ENCODE results near the gene PDE6G.

PDE6G gene

DNA sequence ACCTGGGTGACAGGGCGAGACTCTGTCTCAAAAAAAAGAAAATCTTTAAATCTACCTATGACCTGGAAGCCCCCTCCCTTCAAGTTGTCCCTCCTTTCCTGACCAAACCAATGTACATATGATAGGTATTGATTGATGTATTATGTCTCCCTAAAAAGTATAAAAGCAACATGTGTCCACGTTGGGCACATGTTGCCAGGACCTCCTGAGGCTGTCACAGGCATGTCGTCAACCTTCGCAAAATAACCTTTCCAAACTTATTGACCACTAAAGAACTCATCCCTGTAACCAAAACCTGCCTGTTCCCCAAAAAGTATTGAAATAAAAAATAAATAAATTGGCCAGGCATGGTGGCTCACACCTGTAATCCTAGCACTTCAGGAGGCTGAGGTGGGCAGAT, 5.7 kb upstream of the PDE6G start:
- DNase-seq (ENCODE audit: low spot score), result no peak

DNA sequence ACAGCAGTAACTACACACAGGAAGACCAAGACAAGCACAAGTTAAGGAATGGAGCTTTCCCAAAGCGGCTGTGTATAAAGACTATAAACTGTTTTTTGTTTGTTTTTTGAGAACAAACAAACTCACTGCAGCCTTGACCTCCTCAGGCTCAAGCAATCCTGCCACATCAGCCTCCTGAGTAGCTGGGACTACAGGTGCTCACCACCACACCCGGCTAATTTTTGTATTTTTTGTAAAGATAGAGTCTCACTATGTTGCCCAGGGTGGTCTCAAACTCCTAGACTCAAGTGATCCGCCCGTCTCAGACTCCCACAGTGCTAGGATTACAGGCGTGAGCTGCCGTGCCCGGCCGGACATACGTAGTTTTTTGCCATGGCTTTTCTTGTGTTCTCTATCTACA, 4.1 kb upstream of the PDE6G start:
- no peak for DNase-seq (ENCODE audit: low spot score)

DNA sequence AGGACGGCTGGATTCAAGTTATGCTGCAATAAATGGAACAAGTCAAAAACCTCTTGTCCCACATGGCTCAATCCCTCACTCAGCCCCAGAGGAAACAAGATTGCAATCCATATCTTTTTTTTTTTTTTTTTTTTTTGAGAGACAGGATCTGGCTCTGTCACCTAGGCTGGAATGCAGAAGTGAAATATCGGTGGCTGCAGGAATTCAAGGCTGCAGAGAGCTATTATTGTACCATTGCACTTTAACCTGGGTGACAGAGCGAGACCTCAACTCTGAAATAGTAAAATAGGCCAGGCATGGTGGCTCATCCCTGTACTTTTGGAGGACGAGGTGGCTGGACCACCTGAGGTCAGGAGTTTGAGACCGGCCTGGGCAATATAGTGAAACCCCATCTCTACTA, 2.7 kb upstream of the PDE6G start:
- DNase-seq (ENCODE audit: low spot score), result no peak

DNA sequence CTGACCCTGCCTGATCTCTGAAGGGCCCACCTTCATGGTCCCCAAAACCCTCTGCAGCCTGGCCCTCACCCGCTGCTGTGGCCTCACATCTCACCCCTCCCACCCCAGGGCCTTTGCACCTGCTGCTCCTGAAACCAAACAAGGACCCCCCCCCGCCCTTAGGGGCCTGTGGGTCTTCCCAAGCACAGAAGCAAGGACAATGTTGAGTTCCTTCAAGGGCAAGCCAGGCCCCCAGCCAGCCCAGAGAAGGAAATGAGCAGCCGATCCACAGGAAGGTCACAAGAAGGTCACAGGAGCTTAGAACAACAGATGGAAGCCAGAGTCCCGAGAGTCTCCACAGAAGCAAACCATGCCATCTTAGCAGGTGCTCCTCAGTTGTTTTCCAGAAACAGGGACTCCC, 493 bp upstream of the PDE6G start:
- no peak for DNase-seq (ENCODE audit: low spot score)

DNA sequence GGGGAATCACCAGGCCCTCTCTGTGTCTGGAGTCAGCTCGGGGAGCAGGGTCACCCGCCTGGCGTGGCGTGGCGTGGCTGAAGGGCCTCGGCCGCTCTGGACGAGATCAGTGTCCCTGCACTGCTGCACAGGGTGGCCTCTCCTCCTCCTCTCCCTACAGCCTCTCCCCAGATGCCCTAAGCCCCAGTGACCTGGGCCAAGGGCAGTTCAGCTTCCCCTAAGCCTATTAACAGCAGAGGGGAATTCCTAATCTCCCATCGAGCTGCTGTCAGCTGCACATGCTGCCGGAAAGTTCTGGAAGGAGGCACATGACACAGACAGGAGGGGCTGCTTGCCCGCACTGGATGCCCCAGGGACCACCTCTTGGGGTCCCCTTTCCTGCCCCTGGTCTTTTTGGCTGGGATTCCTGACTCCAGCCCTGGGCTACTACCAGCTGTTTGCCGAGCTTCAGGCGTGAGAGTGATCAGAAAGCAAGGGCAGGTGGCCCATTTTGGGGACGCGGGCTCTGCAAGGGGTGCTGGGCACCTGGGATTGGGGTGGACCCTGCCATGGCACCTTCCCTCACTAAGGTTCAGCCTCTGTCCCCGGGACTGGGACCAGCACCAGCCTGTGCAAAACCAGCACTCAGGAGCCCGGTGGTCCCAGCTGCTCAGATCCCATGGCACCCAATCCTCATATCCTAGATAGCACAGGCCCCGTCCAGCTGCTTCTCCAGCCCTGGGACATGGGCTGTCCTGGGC, 794 bp downstream of the PDE6G start:
- no peak for DNase-seq (ENCODE audit: low spot score)

DNA sequence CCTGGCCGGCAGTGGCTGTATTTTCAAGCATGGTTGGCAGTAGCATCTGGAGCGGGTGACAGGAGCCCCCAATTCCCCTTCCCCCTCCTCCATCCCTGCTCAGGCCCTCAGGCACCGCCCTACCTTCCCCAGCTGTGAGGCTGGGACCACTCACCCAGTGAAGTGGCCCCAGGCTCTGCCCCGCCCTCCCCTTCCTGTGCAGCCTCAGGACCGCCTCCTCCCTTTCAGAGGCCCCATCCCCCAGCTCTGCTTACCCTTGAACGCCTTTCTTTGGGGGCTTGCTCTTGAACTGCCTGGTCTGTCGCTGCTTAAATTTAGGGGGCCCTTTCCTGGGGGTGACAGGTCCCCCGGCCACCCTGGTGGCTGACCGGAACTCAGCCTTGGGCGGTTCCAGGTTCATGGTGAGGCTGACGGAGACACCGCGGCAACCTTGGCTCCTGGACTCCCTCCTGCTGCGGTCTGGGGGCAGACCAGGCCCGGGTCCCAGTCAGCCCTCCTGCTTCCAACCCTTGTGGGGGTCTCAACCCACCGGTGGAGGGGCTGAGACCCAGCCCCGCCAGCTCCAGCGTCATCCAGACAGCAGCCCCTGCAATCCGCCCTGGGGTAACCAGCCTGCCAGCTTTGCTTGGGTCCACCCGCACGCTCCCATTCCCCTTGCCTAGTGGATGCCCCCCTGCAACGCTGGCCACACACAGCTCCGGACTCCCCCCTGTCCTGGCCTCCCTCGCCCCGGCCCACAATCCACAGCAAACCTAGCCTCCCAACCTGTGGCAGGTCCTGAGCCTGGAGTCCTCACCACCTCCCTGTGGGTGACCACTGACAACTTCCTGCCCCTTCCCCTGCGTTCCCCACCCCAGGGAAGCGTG, 3.2 kb downstream of the PDE6G start:
- no peak for DNase-seq (ENCODE audit: low spot score)

DNA sequence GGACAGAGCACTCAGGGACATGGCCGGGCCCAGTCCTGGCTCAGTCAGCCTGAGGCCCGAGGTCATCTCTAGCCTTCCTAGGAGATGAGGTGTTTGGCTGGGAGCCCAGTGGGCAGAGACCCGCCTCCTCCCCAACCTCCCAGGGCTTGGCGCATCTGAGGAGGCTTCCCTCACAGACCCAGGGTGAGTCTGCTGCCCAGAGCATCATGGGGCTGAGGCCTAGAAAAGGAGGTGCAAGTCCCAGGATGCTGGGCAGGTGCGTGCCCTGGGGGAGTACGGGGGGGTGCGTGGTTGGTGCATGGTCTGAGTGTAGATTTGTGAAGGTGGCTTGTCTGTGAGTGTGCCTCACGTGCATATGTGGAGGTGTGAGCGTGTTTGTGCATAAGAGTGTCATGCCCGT, 4.7 kb downstream of the PDE6G start:
- DNase-seq (ENCODE audit: low spot score), result no peak

DNA sequence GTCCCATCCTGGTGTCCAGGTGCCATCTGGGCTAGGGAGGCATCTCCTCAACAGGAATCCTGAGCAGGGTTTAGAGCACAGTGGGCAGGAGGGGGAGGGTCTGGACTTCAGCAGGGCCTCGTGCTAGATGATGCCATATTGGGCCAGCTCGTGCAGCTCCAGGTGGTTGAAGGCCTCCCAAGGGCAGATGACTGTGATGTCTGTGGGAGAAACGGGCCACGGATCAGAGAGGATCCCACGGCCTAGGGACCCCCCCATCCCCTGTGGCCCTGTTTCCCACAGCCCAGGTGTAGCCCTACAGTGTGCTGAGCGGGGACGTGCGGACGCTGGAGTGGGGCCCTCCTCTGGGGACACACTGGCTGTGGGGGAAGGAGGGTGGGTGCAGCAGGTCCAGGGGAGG, 5.4 kb downstream of the PDE6G start:
- DNase-seq (ENCODE audit: low spot score), result no peak

DNA sequence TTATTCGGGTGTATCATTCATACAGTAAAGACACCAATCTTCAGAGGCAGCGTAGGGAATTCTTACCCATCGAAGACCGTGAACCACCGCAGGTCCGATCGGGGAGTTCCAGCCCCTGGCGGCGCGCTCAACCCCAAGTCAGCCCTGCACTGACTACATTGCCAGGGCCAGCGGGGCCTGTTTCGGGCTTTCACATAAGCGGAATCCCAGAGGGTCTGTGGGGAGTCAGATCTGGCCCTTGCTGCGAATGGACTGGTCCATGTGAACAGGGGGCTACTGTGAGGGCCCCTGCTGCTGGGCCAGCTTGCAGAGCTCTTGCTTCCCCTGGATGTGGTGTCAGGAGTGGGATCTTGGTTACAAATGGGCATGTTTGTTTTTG, 7.6 kb downstream of the PDE6G start:
- DNase-seq (ENCODE audit: low spot score), result no peak

DNA sequence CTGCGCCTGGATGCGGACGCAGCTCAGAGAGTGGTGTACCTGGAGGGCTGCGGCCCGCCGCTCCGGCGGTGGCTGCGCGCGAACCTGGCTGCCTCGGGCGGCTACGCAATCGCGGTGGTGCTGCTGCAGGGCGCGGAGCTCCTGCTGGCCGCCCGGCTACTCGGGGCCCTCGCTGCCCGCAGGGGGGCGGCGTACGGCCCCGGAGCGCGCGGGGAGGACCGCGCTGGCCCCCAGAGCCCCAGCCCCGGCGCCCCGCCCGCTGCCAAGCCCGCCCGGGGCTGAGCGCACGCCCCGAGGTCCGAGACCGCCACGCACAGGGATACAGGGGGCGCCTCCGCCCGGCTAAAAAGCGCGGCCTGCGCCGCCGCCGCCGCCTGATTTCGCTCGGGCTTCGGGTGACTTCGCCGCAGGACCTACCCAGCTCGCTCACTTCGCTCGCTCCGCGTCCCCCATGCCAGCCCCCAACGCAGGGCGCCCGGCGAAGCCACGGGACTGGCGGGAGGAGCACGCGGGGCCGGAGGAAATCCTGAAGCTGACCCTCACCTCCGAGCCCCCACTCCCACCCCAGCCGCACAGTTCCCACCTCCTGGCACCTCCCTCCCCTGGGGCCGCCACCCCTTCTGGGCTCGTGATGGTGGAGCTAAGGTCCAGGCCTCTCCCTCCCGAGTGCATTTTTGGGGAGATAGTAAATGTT, 8.2 kb downstream of the PDE6G start:
- no peak for DNase-seq (ENCODE audit: low spot score)

DNA sequence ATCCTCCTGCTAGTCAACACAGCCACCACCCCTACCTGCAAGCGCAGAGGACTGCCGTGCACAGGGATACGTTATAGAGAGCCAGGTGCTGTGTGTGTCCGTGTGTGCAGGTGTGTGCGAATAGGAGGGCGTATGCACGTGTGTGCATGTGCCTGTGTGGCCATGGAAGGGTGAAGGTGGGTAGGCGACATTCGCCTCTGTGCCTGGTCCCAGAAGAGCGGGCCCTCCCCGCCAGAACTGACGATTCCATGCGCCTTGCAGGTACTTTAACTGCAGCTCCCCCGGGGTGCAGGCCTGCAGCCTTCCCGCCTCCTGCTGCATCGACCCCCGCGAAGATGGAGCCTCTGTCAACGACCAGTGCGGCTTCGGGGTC, 8.7 kb downstream of the PDE6G start:
- no peak for DNase-seq (ENCODE audit: low spot score)

DNA sequence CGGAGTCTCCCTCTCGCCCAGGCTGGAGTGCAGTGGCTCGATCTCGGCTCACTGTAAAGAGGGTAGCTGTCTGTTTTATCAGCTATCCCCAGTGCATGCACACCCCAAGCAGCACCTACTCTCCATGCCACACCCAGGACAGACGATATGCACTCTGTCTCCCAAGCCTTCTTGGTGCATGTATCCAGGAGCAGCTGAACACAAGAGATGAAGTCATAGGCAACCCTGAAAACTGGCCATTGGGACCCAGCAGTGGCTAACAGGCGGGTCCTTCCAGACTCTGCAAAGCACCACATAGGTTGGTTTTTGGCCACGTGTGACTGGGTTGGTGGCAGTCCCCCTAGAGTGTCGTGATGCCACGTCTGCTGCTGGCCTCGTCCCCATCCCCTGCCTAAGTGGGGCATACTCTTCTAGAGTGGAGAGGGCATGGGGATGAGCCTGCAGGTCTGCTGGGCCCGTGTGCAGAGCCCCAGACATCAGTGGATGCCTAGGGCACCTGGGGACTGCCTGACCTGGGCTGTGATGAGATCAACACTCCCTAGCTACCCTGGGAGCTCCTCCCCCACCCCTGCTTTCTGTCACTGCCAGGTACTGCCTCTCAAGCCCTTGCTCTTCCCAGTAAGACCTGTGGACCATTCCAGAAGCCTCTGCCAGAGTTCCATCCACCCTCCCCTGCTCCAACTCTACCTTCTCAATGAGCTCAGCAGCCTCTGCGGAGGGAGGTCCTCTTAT, 9.3 kb downstream of the PDE6G start:
- no peak for DNase-seq (ENCODE audit: low spot score)

DNA sequence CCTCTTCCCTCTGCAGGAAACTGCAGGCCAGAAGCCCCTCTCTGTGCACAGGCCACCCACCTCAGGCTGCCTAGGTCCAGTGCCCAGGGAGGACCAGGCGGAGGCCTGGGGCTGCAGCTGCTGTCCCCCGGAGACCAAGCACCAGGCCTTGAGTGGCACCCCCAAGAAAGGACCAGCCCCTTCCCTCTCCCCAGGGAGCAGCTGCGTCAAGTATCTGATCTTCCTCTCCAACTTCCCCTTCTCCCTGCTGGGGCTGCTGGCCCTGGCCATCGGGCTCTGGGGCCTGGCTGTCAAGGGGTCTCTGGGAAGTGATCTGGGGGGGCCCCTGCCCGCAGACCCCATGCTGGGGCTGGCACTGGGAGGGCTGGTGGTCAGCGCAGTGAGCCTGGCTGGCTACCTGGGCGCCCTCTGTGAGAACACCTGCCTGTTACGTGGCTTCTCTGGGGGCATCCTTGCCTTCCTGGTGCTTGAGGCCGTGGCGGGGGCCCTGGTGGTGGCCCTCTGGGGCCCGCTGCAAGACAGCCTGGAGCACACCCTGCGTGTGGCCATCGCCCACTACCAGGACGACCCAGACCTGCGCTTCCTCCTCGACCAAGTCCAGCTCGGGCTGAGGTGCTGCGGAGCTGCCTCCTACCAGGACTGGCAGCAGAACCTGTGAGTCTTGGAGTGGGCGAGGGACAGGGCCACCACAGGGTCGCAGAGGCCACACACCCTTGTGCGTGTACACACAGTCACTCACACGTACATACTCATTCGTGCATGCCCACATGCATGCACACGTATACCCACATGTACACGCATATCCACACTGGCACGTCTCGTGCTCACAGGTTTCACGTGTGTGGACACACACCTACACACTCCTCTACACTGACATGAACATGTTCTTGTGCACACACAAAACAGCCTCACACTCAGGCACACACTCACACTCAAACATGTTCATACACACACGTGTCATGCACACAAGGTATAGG, 11.1 kb downstream of the PDE6G start:
- no peak for DNase-seq (ENCODE audit: low spot score)

DNA sequence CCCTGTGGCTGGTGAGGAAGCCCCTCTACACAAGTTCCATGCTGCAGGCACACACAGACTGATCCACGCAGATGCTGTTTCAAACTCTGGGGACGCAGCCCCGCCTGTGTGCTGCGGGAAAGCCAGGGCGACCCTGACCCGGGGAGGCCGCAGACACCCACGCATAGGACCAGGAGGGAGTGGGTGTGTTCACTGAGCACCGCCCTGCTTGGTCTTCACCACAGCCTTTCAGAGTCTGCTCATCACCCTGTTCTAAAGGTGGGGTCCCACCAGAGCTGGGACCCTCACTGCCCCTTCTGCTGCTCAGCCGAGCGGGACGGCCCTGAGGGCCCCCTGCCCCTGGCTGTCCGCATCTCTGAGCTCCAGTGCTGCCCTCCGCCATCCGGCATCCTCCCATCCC, 11.8 kb downstream of the PDE6G start:
- no peak for DNase-seq (ENCODE audit: low spot score)

DNA sequence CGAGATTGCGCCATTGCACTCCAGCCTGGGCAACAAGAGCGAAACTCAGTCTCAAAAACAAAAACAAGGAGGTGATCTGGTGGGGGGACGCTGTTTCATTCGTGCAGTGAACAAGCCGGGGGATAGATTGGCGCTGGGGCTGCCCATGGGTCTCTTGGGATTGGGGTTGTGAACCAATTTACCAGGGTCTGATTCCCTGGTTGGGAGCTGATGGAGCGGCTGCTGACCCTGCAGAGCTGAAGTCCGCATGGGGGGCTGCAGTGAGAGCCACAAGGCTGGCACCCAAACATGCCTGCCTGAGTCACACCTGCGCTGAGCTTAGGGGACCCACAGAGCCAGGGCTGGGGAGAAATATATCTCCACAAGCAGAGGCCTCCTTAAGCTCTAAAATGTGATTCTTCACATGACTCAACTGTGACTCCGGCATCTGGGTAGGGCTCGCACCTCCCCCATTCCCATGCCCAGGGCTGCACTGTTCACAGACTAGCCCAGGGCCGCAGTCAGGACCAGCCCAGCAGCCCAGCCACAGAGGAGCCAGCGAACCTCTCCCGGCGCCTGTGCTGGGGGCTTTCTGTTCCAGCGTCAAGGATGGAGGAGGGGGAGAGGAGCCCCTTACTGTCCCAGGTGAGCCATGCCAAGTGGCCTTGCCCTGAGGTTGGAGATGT, 14.4 kb downstream of the PDE6G start:
- no peak for DNase-seq (ENCODE audit: low spot score)

DNA sequence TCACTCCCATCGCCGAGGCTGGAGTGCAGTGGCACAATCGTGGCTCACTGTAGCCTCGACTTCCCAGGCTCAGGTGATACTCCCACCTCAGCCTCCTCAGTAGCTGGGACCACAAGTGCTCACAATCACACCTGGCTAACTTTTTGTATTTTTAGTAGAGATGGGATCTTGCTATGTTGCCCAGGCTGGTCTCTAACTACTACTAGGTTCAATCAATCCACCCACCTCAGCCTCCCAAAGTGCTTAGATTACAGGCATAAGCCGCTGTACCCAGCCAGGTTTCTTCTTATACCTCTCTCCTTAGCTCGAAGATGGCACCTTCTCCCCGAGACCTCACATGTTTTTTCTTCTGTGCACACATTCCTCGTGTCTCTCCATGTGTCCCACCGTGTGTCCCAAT, 16.3 kb downstream of the PDE6G start:
- DNase-seq (ENCODE audit: low spot score), result no peak

DNA sequence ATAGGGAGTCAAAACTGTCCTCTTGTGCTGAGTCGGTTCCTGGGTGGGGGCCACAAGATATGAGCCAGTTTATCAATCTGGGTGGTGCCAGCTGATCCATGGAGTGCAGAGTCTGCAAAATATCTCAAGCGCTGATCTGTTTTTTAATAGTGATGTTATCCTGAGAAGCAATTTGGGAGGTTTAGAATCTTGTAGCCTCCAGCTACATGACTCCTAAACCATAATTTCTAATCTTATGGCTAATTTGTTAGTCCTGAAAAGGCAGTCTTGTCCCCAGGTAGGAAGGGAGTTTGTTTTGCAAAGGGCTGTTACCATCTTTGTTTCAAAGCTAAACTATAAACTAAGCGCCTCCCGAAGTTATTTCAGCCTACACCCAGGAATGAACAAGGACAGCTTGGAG, 17.7 kb downstream of the PDE6G start:
- DNase-seq (ENCODE audit: low spot score), result no peak

DNA sequence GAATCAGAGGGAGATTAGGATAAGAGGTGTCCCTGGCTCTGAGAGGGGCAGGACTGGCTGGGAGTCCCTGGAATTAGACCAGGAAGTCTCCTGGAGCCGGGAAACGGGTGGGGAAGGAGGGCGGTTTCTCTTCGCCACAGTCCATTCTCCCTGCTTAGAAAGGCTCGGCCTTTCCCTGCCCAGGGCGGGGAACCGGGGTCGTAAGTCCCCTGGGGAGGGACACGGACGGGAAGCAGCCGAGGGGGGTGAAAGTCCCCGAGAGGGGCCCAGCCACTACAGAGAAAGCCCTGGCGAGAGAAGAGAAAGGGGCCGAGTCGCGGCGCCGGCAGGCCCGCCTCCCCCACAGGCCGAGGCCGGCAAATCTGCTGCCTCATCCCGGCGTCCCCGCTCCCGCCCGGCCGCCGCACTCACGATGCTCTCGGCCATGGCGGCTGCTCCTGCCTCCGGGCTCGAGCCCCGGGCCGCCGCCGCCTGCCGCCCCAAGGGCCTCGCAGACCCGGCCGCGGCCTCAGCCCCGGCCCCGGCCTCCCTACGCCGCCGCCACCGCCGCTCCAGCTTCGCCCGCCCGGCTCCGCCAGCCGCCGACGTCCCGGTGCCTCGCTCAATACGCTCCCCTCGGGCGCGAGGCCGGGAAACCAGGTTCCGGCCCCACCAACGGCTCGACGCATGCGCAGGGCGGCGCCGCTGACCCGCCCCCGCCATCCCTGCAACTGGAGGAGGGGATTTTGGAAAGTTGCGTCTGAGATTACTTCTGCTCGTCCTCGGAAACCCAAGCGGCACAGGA, 19.6 kb downstream of the PDE6G start, which contains the start of the genes NPLOC4 and TSPAN10:
Gene NPLOC4 (minus strand): TSS at position 608 of the 784 bp plus-strand sequence. CDS start 182 bp downstream, at position 426.
Gene TSPAN10 (plus strand): TSS at position 692 of the 784 bp plus-strand sequence. CDS start 5,217 bp downstream, outside the sequence.
- peak; percentile 90 for DNase-seq (ENCODE audit: low spot score)

DNA sequence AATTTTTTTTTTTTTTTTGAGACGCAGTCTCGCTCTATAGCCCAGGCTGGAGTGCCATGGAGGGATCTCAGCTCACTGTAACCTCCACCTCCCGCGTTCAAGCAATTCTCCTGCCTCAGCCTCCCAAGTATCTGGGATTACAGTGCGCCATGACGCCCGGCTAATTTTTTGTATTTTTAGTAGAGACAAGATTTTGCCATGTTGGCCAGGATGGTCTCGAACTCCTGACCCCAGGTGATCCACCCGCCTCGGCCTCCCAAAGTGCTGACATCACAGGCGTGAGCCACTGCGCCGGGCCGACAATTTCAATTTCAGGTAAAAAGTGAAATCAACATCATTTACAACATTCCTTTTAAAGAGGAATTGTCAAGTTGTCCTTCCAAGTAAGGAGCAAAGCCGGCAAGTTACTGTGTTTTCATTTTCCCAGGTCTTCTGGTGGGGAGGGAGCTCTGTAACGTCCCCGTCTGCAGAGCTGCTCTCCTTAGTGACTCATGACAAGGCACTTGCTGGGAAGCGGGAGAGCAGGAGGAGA, 20.3 kb downstream of the PDE6G start:
- no peak for DNase-seq (ENCODE audit: low spot score)
